Posterior vena cava (tissue), 2 donors: Measurements from ENCODE around the gene SCAMP4. TPM values are rescaled to one million over a fixed set of nuclear protein-coding genes. Genes with fewer than 3 reads are reported as not detected.
"Not testable (repeated sequence)": the region's sequence is repeated elsewhere in the genome, so short reads cannot be mapped to it uniquely, and the experiment has no call there.

Experiments
- DNase-seq: peaks from one replicate; pipeline ENCODE4 v3.0.0-alpha.2; 2020; ENCODE audit warnings: low spot score
- intact Hi-C, 2 donors: fragments of 100-400 bp; cut with DNase I; formaldehyde crosslinking; loops; one replicate each; pipeline versions ENCODE4 v1.14.1 to v1.14.2; 2022 to 2023
- total RNA-seq, 2 donors: library from RNA; stranded (reverse); fragmentation: NEBNext Ultra II Directional; extraction: Animal tissue kit (Norgen Biotek cat#: 25700); gene quantifications; one replicate each; pipeline ENCODE4 v1.2.1, GENCODE V29; 2021
- donor health status: DM: yes; HTN: yes; CAD: no.
- donor health status: DM: yes; HTN: yes; CAD: no.

SCAMP4 gene
- total RNA-seq, 2 donors from 2014 or later = 35.6 to 36.6 TPM

DNA sequence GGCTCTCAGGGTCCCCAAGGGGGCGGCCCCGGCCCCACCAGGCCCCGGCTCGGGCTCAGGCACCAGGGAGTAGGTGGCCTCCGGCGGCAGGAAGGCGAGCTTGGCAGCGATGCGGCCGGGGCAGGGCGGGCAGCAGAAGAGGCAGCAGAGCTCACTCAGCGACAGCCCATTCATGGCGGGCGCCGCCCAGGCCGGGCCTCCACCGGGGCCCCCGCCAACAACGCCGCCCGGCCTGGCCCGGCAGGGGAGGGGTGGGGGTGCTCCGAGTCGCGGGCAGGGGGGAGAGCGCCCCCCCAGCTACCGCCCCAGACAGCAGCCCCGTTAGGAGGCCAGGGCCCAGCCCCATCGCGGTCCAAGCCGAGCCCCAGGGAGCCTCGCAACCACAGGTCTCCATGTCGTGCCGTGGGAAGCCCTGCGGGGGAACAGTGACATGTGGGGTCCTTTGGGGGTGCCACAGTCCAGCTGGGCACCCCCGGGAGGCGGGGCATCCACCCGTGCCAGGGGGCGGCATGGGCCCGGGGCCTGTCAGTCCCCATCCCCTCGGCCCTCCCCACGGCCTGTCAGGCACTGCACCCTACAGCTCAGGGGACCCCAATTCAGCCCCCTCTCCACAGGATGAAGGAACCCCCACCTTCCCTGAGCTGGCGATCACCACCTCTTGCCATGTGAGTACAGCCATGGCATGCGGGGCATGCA, 23.7 kb upstream of the SCAMP4 start:
- intact Hi-C loops = not testable (repeated sequence)

GRCh38 chr19:1882089-1882785, 23.0 kb upstream of the SCAMP4 start:
- DNase-seq = no peak

More for the DNA sequence above, 23.7 kb upstream of the SCAMP4 start:
- not testable (repeated sequence) for DNase-seq

DNA sequence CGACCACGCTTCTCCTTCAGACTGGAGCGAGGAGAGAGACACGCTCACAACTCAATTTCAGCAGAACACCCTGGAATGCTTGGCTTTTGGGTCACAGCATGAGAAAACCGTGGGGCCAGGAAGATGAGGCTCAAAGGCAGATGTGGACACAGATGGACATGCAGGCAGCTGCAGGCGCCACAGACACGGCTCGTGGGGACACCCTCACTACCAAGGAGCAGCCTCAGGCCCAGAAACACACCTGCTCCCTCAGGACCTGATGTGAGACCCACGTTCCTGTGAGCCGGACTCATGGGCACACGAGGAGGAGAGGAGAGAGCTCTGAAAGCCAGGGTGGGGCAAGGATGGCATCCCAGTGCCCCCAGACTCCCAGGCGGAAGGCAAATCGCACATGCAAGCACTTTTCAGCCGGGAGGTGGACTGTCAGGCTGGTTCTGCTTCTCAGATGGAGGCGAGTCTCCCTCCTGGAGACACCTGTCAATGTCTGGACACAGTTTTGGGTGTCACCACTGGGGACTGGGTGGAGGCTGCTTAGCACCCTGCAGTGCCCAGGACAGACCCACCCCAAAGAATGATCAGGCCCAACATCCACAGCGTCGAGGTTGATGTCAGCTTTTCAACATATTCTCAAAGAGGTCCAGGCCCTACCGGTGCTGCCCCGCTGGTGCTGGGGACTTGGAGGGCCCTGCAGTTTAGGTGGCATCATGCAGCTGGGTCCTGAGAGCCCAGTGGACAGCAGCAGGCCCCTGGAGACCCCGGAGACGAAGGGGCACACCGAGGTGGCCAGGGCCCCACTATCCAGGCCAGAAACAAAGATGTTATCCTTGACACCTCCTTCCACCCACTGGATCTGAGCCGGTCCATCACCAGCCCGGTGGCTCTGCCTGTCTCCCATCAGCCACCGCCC, 22.2 kb upstream of the SCAMP4 start:
- intact Hi-C loops = no loop called here
- DNase-seq = no peak

More at GRCh38 chr19:1882089-1882785, 23.0 kb upstream of the SCAMP4 start:
- intact Hi-C loops = no loop called here

DNA sequence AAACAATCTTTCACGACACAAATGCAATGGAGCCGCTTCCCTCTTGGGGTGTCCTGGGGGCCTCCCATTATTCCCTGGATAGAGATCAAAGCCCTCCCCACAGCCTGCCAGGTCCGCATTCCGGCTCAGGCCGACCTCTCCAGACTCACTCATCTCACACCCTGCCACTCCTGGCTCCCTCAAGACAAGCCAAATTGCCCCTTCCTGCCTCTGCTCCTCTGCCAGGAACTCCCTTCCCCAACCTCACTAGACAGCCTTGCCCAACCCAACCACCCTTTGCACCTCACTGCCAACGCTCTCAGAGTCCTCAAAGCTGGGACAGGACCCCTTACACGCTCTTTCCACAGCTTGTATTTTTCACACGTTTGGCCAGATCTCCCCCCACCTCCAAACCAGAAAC, 21.4 kb upstream of the SCAMP4 start:
- intact Hi-C loops = no loop called here
- no peak for DNase-seq

GRCh38 chr19:1884291-1884718, 20.9 kb upstream of the SCAMP4 start:
- DNase-seq = no peak
- intact Hi-C loops = no loop called here

- DNase-seq = peak; percentile 83
- intact Hi-C loops = no loop called here
Measured at GRCh38 chr19:1884719-1885334, 20.4 kb upstream of the SCAMP4 start.

DNA sequence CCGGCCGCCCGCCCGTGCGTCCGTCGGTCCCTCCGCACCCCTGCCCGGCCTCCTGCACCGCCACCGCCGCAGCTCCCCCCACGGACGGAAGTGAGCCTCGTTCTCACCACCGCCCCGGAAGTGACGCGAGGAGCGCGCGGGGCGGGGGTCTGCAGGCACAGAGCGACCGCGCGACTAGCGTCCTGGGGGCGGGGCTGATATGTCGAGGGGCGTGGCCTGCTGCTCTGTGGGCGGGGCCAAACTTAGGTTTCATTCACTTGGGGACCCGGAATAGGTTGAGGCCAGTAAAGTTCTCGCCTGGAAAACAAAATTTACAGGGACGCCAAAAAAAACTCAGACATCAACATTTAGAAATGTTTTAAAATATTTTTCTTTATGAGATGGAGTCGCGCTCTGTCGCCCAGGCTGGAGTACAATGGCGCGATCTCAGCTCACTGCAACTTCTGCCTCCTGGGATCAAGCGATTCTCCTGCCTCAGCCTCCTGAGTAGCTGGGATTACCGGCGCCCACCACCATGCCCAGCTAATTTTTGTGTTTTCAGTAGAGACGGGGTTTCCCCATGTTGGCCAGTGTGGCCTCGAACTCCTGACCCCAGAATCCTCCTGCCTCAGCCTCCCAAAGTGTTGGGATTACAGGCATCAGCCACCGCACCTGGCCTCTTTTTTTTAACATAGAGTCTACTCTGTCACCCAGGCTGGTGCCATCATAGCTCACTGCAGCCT, 19.6 kb upstream of the SCAMP4 start, which contains the start of gene ABHD17A:
ABHD17A (minus strand) TSS at position 99 of the 722 bp plus-strand sequence. CDS start 3,930 bp downstream, outside the sequence.
- intact Hi-C loops = not testable (repeated sequence)
- DNase-seq = peak; percentile 98

GRCh38 chr19:1886360-1886759, 18.8 kb upstream of the SCAMP4 start:
- DNase-seq, intact Hi-C loops: not testable (repeated sequence)

DNA sequence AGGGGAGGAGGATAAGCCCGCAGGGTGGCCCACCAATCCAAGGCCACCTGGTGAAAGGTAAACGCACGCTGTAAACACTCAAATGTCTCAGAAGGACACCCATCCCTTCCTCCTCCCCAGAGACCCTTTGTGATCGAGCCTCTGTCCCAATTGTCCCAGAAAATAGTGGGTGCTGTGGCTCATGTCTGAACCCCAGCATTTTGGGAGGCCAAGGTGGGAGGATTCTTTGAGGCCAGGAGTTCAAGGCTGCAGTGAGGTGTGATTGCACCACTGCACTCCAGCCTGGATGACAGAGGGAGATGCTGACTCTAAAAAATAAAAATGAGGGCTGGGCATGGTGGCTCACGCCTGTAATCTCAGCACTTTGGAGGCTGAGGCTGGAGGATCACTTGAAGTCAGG, 16.8 kb upstream of the SCAMP4 start:
- intact Hi-C loops = no loop called here
- DNase-seq = no peak

DNA sequence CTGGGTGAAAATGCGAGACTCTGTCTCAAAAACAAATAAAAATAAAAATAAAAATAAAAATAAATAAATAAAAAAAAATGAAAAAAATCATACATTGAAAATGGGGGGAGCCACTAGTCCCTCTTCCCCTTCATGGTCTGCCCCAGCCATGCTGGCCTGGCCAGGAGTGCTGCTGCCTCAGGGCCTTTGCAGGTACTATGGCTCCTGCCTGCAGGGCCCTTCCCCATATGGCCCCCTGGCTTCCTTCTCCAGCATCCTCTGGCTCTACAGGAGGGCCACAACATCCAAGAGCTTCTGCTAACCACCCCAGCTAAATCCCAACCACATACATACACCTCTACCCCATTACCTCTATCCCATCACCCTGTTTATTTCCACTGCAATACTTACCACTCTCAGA, 15.3 kb upstream of the SCAMP4 start:
- DNase-seq = no peak
- intact Hi-C loops = no loop called here

DNA sequence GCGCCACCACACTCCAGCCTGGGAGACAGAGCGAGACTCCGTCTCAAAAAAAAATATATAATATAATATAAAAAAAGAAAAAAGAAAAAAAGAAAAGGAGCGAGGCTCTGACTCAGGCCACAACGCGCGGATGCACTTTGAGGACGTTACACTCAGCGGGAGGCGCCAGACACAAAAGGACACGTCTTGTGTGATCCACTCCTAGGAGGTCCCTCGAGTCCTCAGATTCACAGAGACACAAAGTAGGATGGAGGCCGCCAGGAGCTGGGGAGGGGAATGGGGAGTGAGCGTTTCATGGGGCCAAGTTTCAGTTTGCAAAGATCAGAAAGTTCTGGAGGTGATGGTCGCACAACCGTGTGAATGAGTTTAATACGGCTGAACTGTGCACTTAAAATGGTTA, 11.4 kb upstream of the SCAMP4 start:
- no peak for DNase-seq
- intact Hi-C loops = no loop called here

GRCh38 chr19:1896508-1896907, 8.7 kb upstream of the SCAMP4 start:
- intact Hi-C loops = no loop called here
- no peak for DNase-seq

- intact Hi-C loops = no loop called here
- no peak for DNase-seq
Measured at GRCh38 chr19:1901940-1902404, 3.2 kb upstream of the SCAMP4 start.

DNA sequence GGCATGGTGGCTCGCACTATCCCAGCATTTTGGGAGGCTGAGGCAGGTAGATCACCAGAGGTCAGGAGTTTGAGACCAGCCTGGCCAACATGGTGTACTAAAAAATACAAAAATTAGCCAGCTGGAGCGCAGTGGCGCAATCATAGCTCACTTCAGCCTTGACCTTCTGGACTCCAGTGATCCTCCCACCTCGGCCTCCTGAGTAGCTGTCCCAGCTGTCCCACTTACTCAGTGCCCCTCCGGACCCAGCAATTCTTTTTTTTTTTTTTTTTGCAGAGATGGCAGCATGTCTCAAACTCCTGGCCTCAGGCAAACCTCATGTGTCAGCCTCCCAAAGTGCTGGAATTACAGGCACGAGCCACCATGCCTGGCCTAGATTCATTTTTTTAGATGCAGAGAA, 2.3 kb upstream of the SCAMP4 start:
- no peak for DNase-seq
- intact Hi-C loops = no loop called here

GRCh38 chr19:1904860-1905109, 414 bp upstream of the SCAMP4 start:
- DNase-seq = no peak
- intact Hi-C loops = no loop called here

DNA sequence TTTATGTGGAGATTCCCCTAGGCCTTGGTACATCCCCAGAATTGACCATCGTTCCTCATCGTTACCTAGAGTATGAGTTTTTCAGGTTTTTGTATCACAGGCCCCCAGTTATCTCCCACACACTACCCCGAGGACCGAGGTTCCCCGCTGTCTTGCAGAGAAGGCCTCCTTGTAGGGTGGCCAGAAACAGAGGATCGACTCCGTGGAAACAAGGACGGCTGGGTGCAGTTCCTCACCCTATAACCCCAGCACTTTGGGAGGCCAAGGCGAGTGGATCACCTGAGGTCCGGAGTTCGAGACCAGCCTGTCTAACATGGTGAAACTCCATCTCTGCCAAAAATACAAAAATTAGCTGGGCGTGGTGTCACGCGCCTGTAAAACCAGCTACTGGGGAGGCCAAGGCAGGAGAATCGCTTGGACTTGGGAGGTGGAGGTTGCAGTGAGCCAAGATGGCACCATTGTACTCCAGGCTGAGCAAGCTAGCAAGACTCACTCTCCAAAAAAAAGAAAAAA, 720 bp downstream of the SCAMP4 start:
- no peak for DNase-seq
- intact Hi-C loops = no loop called here

DNA sequence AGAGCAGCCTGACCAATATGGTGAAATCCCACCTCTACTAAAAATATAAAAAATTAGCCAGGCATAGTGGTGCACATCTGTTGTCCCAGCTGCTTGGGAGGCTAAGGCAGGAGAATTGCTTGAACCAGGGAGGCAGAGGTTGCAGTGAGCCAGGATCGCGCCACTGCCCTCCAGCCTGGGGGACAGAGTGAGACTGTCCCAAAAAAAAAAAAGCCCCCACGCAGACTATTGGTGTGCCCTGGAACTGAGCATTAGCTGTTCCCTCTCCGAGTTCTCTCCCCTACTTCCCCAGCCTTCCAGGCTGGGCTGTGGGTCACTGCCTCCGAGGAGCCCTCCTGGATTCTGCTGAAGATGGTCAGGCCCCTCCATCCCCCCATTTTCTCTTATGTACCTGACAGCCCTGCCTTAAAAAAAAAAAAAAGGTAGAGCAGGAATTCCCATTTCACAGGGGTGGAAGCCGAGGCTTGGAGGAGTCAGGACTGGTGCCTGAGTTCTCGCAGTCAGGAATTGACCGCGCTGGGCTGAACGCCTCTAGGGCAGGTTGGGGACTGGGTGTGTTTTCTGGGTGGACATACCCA, 1.9 kb downstream of the SCAMP4 start:
- DNase-seq = no peak
- intact Hi-C loops = no loop called here

- intact Hi-C loops = no loop called here
- no peak for DNase-seq
Measured at GRCh38 chr19:1907563-1908363, 2.6 kb downstream of the SCAMP4 start.
